DOHH2 (cell line): ENCODE data around the gene TCHP.

ENCODE experiments used
- H3F3A ChIP-seq: fragments of 200-600 bp; sonication (generic), shearing (Covaris generic); 2 replicates; pipeline ENCODE4 v1.6.0; 2016; ENCODE audit warnings: antibody characterized with exemption, mild to moderate bottlenecking; ENCODE audit not compliant: control insufficient read depth, insufficient read depth
- H3K27ac ChIP-seq: fragments of 200-600 bp; sonication (generic); 2 replicates; pipeline ENCODE4 v1.5.1; 2014; ENCODE audit warnings: low read depth, mild to moderate bottlenecking, low read length, moderate library complexity
- H3K27me3 ChIP-seq: fragments of 200-600 bp; sonication (generic); 2 replicates; pipeline ENCODE4 v1.6.1; 2014; ENCODE audit warnings: mild to moderate bottlenecking, low read length, mixed read lengths; ENCODE audit not compliant: control insufficient read depth
- H3K36me3 ChIP-seq: fragments of 200-600 bp; sonication (generic); 2 replicates; pipeline ENCODE4 v1.6.1; 2014; ENCODE audit warnings: mild to moderate bottlenecking, low read length, moderate library complexity, mixed read lengths; ENCODE audit not compliant: control insufficient read depth
- H3K4me1 ChIP-seq: fragments of 200-600 bp; sonication (generic); 2 replicates; pipeline ENCODE4 v1.6.1; 2014; ENCODE audit warnings: mild to moderate bottlenecking, low read length, mixed read lengths; ENCODE audit not compliant: control insufficient read depth
- H3K4me2 ChIP-seq: fragments of 200-600 bp; sonication (generic); 2 replicates; pipeline ENCODE4 v1.6.0; 2014; ENCODE audit warnings: mild to moderate bottlenecking, low read length, moderate library complexity
- H3K4me3 ChIP-seq: fragments of 200-600 bp; sonication (generic); 2 replicates; pipeline ENCODE4 v1.5.1; 2014; ENCODE audit warnings: mild to moderate bottlenecking, low read length, mixed read lengths
- H3K79me2 ChIP-seq: fragments of 200-600 bp; sonication (generic); 2 replicates; pipeline ENCODE4 v1.6.1; 2014; ENCODE audit warnings: mild to moderate bottlenecking, low read length, mixed read lengths; ENCODE audit not compliant: control insufficient read depth
- H3K9me2 ChIP-seq: fragments of 200-600 bp; sonication (generic); replicated peaks from 2 replicates; pipeline ENCODE4 v1.6.1; 2014; ENCODE audit warnings: mild to moderate bottlenecking, low read length, mixed read lengths; ENCODE audit not compliant: control insufficient read depth
- H3K9me3 ChIP-seq: fragments of 200-600 bp; sonication (generic); 2 replicates; pipeline ENCODE4 v1.6.1; 2014; ENCODE audit warnings: antibody characterized with exemption, low read length, mixed read lengths; ENCODE audit not compliant: control insufficient read depth, insufficient read depth
- H4K20me1 ChIP-seq: fragments of 200-600 bp; sonication (generic); 2 replicates; pipeline ENCODE4 v1.6.0; 2014; ENCODE audit warnings: low read depth, mild to moderate bottlenecking, antibody characterized with exemption, low read length, moderate library complexity; ENCODE audit not compliant: control insufficient read depth, insufficient read depth
- EZH2phosphoT487 ChIP-seq: fragments of 200-600 bp; sonication (generic); IDR thresholded peaks from 2 replicates; pipeline ENCODE4 v1.6.1; 2017; ENCODE audit warnings: borderline replicate concordance, mild to moderate bottlenecking, antibody characterized with exemption, low read length, moderate library complexity, mixed read lengths
- TF ChIP-seq, protein P1 (sequence below): fragments of 200-600 bp; sonication (generic); IDR thresholded peaks from one replicate; pipeline ENCODE4 v1.5.1; 2014; ENCODE audit warnings: antibody characterized with exemption, mild to moderate bottlenecking, low read depth, low read length; ENCODE audit not compliant: poor library complexity, severe bottlenecking

TCHP gene

DNA sequence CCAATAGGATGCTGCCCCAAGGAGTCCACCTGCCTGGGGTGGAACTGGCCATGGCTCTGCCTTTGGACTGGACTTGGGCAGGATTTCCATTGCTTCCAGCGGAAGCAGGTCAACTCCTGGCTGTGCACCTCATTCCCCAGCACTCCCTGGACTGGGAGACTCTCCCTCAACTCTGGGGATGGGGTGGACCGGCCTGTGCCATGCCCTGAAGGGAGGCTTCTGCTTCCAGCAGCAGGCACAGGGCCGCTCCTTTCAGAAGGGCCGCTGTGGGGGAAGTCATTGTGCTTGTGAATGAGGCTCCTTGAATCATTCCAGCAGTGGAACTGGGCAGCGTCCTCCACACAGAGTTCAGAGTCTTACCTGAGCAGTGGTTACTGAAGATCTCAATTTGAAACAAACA lies 23.0 kb downstream of the TCHP start:
- H3F3A ChIP-seq = peaks cover 4% of the 10 kb centered on the region
- no peaks in the 10 kb centered on the region for H3K9me3 ChIP-seq
- no peaks in the 10 kb centered on the region for H3K27me3 ChIP-seq
- no peak overlapping the region for H3K4me2 ChIP-seq
- H4K20me1 ChIP-seq = no peaks in the 10 kb centered on the region
- peaks cover 23% of the 10 kb centered on the region for H3K4me1 ChIP-seq
- no peak overlapping the region for H3K27ac ChIP-seq
- TF ChIP-seq, protein P1, sequence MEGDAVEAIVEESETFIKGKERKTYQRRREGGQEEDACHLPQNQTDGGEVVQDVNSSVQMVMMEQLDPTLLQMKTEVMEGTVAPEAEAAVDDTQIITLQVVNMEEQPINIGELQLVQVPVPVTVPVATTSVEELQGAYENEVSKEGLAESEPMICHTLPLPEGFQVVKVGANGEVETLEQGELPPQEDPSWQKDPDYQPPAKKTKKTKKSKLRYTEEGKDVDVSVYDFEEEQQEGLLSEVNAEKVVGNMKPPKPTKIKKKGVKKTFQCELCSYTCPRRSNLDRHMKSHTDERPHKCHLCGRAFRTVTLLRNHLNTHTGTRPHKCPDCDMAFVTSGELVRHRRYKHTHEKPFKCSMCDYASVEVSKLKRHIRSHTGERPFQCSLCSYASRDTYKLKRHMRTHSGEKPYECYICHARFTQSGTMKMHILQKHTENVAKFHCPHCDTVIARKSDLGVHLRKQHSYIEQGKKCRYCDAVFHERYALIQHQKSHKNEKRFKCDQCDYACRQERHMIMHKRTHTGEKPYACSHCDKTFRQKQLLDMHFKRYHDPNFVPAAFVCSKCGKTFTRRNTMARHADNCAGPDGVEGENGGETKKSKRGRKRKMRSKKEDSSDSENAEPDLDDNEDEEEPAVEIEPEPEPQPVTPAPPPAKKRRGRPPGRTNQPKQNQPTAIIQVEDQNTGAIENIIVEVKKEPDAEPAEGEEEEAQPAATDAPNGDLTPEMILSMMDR = no peak
- TF ChIP-seq EZH2phosphoT487 = no peak
- H3K36me3 ChIP-seq = peaks cover 39% of the 10 kb centered on the region
- no peak overlapping the region for H3K4me3 ChIP-seq
- H3K9me2 ChIP-seq = no peaks in the 10 kb centered on the region
- no peaks in the 10 kb centered on the region for H3K79me2 ChIP-seq

DNA sequence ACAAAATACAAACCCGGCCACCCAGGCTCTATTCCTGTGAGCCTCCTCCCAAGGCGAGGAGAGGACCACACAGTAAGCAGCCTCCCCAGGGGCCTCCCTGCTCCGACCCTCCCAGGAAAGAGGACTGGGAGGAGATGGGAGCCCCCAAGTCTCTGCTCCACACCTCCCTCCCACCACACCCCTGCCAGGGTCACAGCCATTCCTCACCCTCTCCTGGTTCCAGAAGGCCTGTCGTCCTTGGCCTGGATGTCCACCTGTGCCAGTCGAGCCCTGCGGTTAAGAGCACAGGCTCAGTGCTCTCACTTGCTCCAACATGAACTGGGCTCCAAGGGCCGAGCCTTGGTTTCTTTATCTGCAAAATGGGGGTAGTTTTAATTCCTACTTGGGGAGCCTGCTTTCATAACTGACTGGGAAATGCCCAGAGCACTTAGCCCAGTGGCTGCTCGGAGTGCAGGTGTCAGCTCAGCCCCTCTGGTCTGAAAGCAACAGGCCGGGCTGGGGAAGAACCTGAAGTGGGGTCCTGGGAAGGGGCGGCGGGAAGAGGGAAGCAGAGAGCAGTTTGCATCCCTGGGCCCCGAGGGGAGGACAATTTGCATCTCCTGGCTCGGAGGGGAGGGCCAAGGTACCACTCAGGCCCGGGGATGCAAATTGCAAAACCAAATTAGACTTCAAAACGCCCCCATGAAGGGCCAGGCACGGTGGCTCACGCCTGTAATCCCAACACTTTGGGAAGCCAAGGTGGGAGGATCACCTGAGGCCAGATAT lies 23.6 kb downstream of the TCHP start:
- Histone ChIP-seq H3K36me3 (peaks cover 39% of the 10 kb centered on the region), H3K27me3 (no peaks in the 10 kb centered on the region), H3K27ac (no peak overlapping the region)

DNA sequence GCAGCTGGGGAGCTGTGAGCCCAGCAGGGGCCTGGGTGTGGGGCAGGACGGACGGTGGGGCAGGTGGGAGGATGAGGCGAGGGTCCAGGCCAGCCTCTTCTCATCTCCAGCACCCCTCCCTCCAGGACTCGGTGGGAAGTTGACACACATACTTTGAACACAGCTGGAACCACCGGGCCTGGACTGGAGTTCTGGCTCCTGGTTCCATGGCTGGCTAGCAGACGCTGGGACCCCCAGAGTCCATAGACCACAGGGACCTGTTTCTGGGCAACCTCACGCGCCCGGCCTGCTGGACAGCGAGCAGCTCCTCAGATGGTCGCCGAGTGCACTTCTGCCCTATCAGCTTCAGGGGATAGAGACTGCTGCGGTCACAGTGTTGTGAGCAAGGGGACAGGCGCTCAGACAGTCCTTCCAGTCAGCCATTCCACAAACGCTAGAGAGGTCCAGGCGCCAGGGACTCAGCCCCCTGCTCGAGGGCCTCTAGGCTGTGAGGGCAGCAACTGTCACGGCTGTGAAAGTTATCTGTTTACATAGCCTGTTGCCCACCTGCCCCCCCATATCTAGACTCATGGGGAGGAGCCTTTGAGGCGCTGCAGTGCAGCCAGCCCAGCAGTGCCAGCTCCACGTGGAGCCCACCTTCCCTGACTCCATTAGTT lies 25.2 kb downstream of the TCHP start:
- Histone ChIP-seq H3F3A (peaks cover 4% of the 10 kb centered on the region), H3K27me3 (no peaks in the 10 kb centered on the region), H4K20me1 (no peaks in the 10 kb centered on the region), H3K4me2 (no peak overlapping the region), H3K27ac (no peak overlapping the region), H3K9me3 (no peaks in the 10 kb centered on the region), H3K4me1 (peaks cover 23% of the 10 kb centered on the region), H3K4me3 (no peak overlapping the region), H3K9me2 (no peaks in the 10 kb centered on the region), H3K79me2 (no peaks in the 10 kb centered on the region), H3K36me3 (peaks cover 38% of the 10 kb centered on the region)
- no peak for TF ChIP-seq EZH2phosphoT487
- TF ChIP-seq, protein P1 = no peak

More for the DNA sequence above, 23.6 kb downstream of the TCHP start:
- H3K79me2 ChIP-seq = no peaks in the 10 kb centered on the region
- TF ChIP-seq EZH2phosphoT487 = no peak
- TF ChIP-seq, protein P1 = no peak
- no peaks in the 10 kb centered on the region for H4K20me1 ChIP-seq
- no peaks in the 10 kb centered on the region for H3K9me2 ChIP-seq
- peaks cover 4% of the 10 kb centered on the region for H3F3A ChIP-seq
- no peaks in the 10 kb centered on the region for H3K9me3 ChIP-seq
- peaks cover 23% of the 10 kb centered on the region for H3K4me1 ChIP-seq
- H3K4me3 ChIP-seq = no peak overlapping the region
- peak overlapping the region; percentile 29 for H3K4me2 ChIP-seq
